Measurements from ENCODE around the gene EHMT2. TPM values are rescaled to one million over a fixed set of nuclear protein-coding genes. Genes with fewer than 3 reads are reported as not detected.
A peak's percentile ranks its signal among the peaks of the same experiment; 100 is the strongest.
"Not testable (repeated sequence)": the region's sequence is repeated elsewhere in the genome, so short reads cannot be mapped to it uniquely, and the experiment has no call there.

The EHMT2 gene
- total RNA-seq, 1 experiment from 2014 or later, result 137 TPM

DNA sequence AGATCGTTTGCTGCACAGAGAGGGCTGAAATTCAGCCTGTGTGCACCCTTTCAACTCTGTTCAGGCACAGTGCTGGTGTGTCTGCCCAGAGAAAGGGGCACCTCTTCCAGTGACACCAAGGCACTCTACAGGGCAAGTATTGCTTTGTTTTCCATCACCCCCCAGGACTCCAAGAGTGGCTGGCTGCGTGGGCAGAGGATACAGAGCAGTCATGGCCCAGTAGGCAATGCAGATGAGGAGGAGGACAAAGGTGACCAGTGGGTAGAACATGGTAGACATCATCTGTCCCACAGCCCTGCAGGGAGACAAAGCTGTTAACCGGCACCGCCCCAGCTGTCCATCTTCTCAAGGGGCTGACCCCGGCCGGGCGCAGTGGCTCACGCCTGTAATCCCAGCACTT is 28.2 kb downstream of the EHMT2 start:
- peaks cover 17% of the 10 kb centered on the region for H3K4me1 Mint-ChIP-seq
- H3K36me3 Mint-ChIP-seq, result no peaks in the 10 kb centered on the region
- H3K27ac Mint-ChIP-seq, result 0 out of 2 replicates have a peak overlapping the region, but pooled peaks have one; percentile 53
- TF ChIP-seq, protein P1, sequence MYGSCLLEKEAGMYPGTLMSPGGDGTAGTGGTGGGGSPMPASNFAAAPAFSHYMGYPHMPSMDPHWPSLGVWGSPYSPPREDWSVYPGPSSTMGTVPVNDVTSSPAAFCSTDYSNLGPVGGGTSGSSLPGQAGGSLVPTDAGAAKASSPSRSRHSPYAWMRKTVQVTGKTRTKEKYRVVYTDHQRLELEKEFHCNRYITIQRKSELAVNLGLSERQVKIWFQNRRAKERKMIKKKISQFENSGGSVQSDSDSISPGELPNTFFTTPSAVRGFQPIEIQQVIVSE (CRISPR knock-in tag; IDR thresholded peaks at IDR 0.05; ENCODE audit: borderline replicate concordance), result no peak
- TF ChIP-seq, protein P2, sequence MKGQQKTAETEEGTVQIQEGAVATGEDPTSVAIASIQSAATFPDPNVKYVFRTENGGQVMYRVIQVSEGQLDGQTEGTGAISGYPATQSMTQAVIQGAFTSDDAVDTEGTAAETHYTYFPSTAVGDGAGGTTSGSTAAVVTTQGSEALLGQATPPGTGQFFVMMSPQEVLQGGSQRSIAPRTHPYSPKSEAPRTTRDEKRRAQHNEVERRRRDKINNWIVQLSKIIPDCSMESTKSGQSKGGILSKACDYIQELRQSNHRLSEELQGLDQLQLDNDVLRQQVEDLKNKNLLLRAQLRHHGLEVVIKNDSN (CRISPR knock-in tag; IDR thresholded peaks at IDR 0.05), result no peak
- TF ChIP-seq CREB1 (CRISPR knock-in tag; IDR thresholded peaks at IDR 0.05) (no peak), ZNF219 (CRISPR knock-in tag; IDR thresholded peaks at IDR 0.05; ENCODE audit: borderline replicate concordance) (no peak), ZNF416 (CRISPR knock-in tag; IDR thresholded peaks at IDR 0.05) (no peak), TP53 (CRISPR knock-in tag; IDR thresholded peaks at IDR 0.05) (no peak), SOX15 (CRISPR knock-in tag; IDR thresholded peaks at IDR 0.05) (no peak)
- TF ChIP-seq, protein P3, sequence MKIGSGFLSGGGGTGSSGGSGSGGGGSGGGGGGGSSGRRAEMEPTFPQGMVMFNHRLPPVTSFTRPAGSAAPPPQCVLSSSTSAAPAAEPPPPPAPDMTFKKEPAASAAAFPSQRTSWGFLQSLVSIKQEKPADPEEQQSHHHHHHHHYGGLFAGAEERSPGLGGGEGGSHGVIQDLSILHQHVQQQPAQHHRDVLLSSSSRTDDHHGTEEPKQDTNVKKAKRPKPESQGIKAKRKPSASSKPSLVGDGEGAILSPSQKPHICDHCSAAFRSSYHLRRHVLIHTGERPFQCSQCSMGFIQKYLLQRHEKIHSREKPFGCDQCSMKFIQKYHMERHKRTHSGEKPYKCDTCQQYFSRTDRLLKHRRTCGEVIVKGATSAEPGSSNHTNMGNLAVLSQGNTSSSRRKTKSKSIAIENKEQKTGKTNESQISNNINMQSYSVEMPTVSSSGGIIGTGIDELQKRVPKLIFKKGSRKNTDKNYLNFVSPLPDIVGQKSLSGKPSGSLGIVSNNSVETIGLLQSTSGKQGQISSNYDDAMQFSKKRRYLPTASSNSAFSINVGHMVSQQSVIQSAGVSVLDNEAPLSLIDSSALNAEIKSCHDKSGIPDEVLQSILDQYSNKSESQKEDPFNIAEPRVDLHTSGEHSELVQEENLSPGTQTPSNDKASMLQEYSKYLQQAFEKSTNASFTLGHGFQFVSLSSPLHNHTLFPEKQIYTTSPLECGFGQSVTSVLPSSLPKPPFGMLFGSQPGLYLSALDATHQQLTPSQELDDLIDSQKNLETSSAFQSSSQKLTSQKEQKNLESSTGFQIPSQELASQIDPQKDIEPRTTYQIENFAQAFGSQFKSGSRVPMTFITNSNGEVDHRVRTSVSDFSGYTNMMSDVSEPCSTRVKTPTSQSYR (CRISPR knock-in tag; IDR thresholded peaks at IDR 0.05), result no peak
- TF ChIP-seq, protein P4, sequence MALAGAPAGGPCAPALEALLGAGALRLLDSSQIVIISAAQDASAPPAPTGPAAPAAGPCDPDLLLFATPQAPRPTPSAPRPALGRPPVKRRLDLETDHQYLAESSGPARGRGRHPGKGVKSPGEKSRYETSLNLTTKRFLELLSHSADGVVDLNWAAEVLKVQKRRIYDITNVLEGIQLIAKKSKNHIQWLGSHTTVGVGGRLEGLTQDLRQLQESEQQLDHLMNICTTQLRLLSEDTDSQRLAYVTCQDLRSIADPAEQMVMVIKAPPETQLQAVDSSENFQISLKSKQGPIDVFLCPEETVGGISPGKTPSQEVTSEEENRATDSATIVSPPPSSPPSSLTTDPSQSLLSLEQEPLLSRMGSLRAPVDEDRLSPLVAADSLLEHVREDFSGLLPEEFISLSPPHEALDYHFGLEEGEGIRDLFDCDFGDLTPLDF (CRISPR knock-in tag; IDR thresholded peaks at IDR 0.05), result no peak
- TF ChIP-seq, protein P5, sequence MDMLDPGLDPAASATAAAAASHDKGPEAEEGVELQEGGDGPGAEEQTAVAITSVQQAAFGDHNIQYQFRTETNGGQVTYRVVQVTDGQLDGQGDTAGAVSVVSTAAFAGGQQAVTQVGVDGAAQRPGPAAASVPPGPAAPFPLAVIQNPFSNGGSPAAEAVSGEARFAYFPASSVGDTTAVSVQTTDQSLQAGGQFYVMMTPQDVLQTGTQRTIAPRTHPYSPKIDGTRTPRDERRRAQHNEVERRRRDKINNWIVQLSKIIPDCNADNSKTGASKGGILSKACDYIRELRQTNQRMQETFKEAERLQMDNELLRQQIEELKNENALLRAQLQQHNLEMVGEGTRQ (CRISPR knock-in tag; IDR thresholded peaks at IDR 0.05), result no peak
- TF ChIP-seq, protein P6, sequence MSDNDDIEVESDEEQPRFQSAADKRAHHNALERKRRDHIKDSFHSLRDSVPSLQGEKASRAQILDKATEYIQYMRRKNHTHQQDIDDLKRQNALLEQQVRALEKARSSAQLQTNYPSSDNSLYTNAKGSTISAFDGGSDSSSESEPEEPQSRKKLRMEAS (CRISPR knock-in tag; IDR thresholded peaks at IDR 0.05), result no peak
- no peaks in the 10 kb centered on the region for H3K27me3 Mint-ChIP-seq (ENCODE audit: low read depth)
- no peak overlapping the region for H3K4me3 Mint-ChIP-seq
- DNase-seq (ENCODE audit: low spot score) (no peak), ATAC-seq (no peak)
- H3K9me3 Mint-ChIP-seq, result no peaks in the 10 kb centered on the region
- ChIA-PET CTCF (interaction anchor here (0.8 to 1.2 kb wide), 3 partner anchors 10 to 186 kb away, joined by 3 to 4 read pairs (median 3); partner anchors contain the start of gene SLC44A4), POLR2A (no interaction called here)

DNA sequence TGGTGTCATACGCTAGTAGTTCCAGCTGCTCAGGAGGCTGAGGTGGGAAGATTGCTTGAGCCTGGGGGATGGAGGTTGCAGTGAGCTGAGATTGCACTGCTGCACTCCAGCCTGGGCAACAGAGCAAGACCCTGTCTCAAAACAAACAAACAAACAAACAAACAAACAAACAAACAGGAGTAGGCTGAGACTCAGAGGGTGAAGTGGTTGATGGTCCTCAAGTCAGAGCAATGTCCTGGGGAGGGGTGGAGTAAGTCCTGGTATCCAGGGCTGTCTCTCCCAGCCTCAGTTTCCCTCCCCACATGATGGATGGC is 28.9 kb downstream of the EHMT2 start:
- H3K27ac Mint-ChIP-seq; H3K9me3 Mint-ChIP-seq; POLR2A ChIA-PET; H3K4me3 Mint-ChIP-seq; ATAC-seq; DNase-seq (ENCODE audit: low spot score); H3K27me3 Mint-ChIP-seq (ENCODE audit: low read depth); H3K36me3 Mint-ChIP-seq: not testable (repeated sequence)
- H3K4me1 Mint-ChIP-seq, result peaks cover 19% of the 10 kb centered on the region
- peak; percentile 73 for TF ChIP-seq ZNF121 (CRISPR knock-in tag; IDR thresholded peaks at IDR 0.05)
- CTCF ChIA-PET, result interaction anchor here (1.0 to 1.2 kb wide), 2 partner anchors 84 to 99 kb away, joined by 3 to 6 read pairs; no protein-coding TSS in a partner anchor

DNA sequence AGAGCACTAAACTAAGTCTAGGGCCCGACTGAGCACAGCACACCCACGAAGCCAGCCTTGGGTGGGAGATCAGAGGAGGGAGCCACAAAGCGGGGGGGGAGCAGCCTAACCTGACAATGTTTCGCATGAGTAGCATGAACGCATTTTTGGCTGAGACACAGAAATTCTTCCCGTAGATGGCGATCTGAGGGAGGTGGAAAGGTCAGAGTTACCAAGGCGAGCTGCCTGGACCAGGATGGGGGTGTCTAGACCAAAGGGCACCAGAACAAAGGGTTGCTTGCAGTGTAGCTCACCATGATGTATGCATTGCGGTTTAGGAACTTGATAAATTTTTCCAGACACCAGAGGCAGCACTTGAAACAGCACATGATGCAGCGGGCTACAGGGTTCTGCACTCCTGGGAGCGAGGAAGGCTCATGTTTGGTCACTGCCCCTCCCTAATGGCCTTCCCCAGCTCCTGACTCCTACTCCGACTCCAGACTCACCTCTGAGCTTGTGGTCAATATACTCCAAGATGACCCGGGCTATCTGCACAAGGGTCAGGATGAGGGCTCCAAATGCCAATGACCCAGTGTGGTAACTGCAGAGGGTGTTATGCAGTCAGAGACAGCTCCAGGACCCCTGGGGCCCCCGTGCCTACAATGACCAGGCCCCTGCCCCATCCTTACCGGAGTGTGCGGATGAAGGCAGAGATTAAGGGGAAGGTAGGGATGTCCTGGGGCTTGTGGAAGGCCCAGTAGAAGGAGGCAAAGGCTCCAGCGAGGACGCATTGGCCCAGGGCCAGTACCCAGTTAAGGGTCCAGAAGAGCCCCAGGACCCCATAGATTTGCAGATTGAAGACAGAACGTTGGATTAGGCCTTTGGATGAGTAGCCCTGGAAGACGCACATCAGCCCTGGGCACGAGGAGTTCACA is 32.0 kb downstream of the EHMT2 start:
- no peak for DNase-seq (ENCODE audit: low spot score)

More for the DNA sequence above, 32.0 kb downstream of the EHMT2 start:
- Mint-ChIP-seq H3K9me3 (no peaks in the 10 kb centered on the region), H3K27ac (peak overlapping the region; percentile 41; the same call in 1 of the 2 replicates), H3K36me3 (no peaks in the 10 kb centered on the region), H3K27me3 (ENCODE audit: low read depth) (peaks cover 2% of the 10 kb centered on the region; the same call in 1 of the 2 replicates), H3K4me1 (peaks cover 21% of the 10 kb centered on the region), H3K4me3 (peak overlapping the region; percentile 97)
- ChIA-PET CTCF (interaction anchor here (1.1 kb wide), 1 partner anchor 92 kb away, joined by 3 read pairs; no protein-coding TSS in a partner anchor), POLR2A (no interaction called here)
- no peak for ATAC-seq
- TF ChIP-seq ZNF416 (CRISPR knock-in tag; IDR thresholded peaks at IDR 0.05), result no peak
- TF ChIP-seq GABPB1 (CRISPR knock-in tag; IDR thresholded peaks at IDR 0.05), result peak; percentile 76
- TF ChIP-seq GTF2I (CRISPR knock-in tag; conservative IDR thresholded peaks at IDR 0.05), result no peak

Measured in WTC11 (cell line).